Suprapubic skin (tissue), 4 donors: ENCODE results near the gene HUS1B. TPM values are rescaled to one million over a fixed set of nuclear protein-coding genes. Genes with fewer than 3 reads are reported as not detected.
"Not testable (repeated sequence)": the region's sequence is repeated elsewhere in the genome, so short reads cannot be mapped to it uniquely, and the experiment has no call there.

Source experiments
- DNase-seq, 2 donors: peaks; one replicate each; pipeline ENCODE4 v3.0.0-alpha.2; 2019; ENCODE audit warnings: low spot score in 2 of 2
- H3K27ac ChIP-seq: fragments of 200-600 bp; sonication (generic); one replicate; pipeline ENCODE4 v1.5.1; 2019
- H3K27me3 ChIP-seq: fragments of 200-600 bp; sonication (generic); one replicate; pipeline ENCODE4 v1.5.1; 2019
- H3K36me3 ChIP-seq: fragments of 200-600 bp; sonication (generic); one replicate; pipeline ENCODE4 v1.5.1; 2019
- H3K4me1 ChIP-seq: fragments of 200-600 bp; sonication (generic); one replicate; pipeline ENCODE4 v1.5.1; 2019
- H3K4me3 ChIP-seq: fragments of 200-600 bp; sonication (generic); one replicate; pipeline ENCODE4 v1.5.1; 2019; ENCODE audit warnings: mild to moderate bottlenecking
- H3K9me3 ChIP-seq: fragments of 200-600 bp; sonication (generic); one replicate; pipeline ENCODE4 v1.5.1; 2019
- EP300 ChIP-seq: sonication (generic); formaldehyde crosslinking; IDR thresholded peaks from one replicate; pipeline ENCODE4 v1.6.1; 2017; ENCODE audit warnings: antibody characterized with exemption
- POLR2A ChIP-seq, 2 donors: fragments of 450-650 bp; IDR thresholded peaks; one replicate each; pipeline ENCODE4 v1.6.1; 2017; ENCODE audit warnings: antibody characterized with exemption in 2 of 2, mild to moderate bottlenecking in 2 of 2, moderate library complexity in 2 of 2
- POLR2AphosphoS5 ChIP-seq, 3 donors: sonication (generic); formaldehyde crosslinking; IDR thresholded peaks; one replicate each; pipeline ENCODE4 v1.6.1; 2017; ENCODE audit warnings: antibody characterized with exemption in 3 of 3
- WGBS: methylation state at CpG from one replicate; pipeline ENCODE4 v1.1.5; 2018; 5-methylcytosine and 5-hydroxymethylcytosine counted together
- total RNA-seq, 4 donors: library from RNA; depleted of rRNA; stranded (reverse); fragments of >200 nt; gene quantifications; one replicate each; pipeline ENCODE4 v1.1.0, GENCODE V29; 2016
- TF ChIP-seq, protein P1 (sequence below), 2 donors: fragments of 200-600 bp in 1 of 2; fragments of 450-650 bp in 1 of 2; sonication (generic) in 1 of 2; IDR thresholded peaks; one replicate each; pipeline ENCODE4 v1.5.1; 2016 to 2019; ENCODE audit warnings: antibody characterized with exemption in 2 of 2, mild to moderate bottlenecking in 1 of 2, moderate library complexity in 1 of 2

Gene HUS1B
- total RNA-seq, 4 donors from 2014 or later, result 0.68 to 8.8 (median 3.1) TPM

- H3K4me1 ChIP-seq, result no peaks in the 10 kb centered on the region
- H3K36me3 ChIP-seq, result no peaks in the 10 kb centered on the region
- WGBS, result 71% methylated on average over 4 of the region's 4 CpGs
- H3K9me3 ChIP-seq, result no peaks in the 10 kb centered on the region
- no peak overlapping the region for H3K4me3 ChIP-seq
- DNase-seq, result no peak
- H3K27ac ChIP-seq, result no peak overlapping the region
- peaks cover 3% of the 10 kb centered on the region for H3K27me3 ChIP-seq
- TF ChIP-seq, protein P1, sequence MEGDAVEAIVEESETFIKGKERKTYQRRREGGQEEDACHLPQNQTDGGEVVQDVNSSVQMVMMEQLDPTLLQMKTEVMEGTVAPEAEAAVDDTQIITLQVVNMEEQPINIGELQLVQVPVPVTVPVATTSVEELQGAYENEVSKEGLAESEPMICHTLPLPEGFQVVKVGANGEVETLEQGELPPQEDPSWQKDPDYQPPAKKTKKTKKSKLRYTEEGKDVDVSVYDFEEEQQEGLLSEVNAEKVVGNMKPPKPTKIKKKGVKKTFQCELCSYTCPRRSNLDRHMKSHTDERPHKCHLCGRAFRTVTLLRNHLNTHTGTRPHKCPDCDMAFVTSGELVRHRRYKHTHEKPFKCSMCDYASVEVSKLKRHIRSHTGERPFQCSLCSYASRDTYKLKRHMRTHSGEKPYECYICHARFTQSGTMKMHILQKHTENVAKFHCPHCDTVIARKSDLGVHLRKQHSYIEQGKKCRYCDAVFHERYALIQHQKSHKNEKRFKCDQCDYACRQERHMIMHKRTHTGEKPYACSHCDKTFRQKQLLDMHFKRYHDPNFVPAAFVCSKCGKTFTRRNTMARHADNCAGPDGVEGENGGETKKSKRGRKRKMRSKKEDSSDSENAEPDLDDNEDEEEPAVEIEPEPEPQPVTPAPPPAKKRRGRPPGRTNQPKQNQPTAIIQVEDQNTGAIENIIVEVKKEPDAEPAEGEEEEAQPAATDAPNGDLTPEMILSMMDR (IDR thresholded peaks at IDR 0.05), result no peak
- TF ChIP-seq POLR2A (IDR thresholded peaks at IDR 0.05) (no peak), EP300 (no peak), POLR2AphosphoS5 (IDR thresholded peaks at IDR 0.05) (no peak)
Measured at GRCh38 chr6:701215-701614, 44.3 kb upstream of the HUS1B start.

- peaks cover 3% of the 10 kb centered on the region for H3K27me3 ChIP-seq
- TF ChIP-seq POLR2AphosphoS5 (IDR thresholded peaks at IDR 0.05) (no peak), EP300 (no peak), POLR2A (IDR thresholded peaks at IDR 0.05) (no peak)
- TF ChIP-seq, protein P1 (IDR thresholded peaks at IDR 0.05), result no peak
- no peaks in the 10 kb centered on the region for H3K4me1 ChIP-seq
- H3K9me3 ChIP-seq, result no peaks in the 10 kb centered on the region
- WGBS, result 89% methylated on average over 3 of the region's 3 CpGs
- H3K36me3 ChIP-seq, result no peaks in the 10 kb centered on the region
- no peak for DNase-seq
- no peak overlapping the region for H3K27ac ChIP-seq
- no peak overlapping the region for H3K4me3 ChIP-seq
Measured at GRCh38 chr6:700490-700889, 43.6 kb upstream of the HUS1B start.

GRCh38 chr6:699319-699718, 42.4 kb upstream of the HUS1B start:
- 68% methylated on average over 6 of the region's 6 CpGs for WGBS
- DNase-seq, result no peak
- TF ChIP-seq EP300 (no peak), POLR2A (IDR thresholded peaks at IDR 0.05) (no peak), POLR2AphosphoS5 (IDR thresholded peaks at IDR 0.05) (no peak)
- TF ChIP-seq, protein P1 (IDR thresholded peaks at IDR 0.05), result no peak

GRCh38 chr6:694431-695126, 37.7 kb upstream of the HUS1B start:
- peaks cover 22% of the 10 kb centered on the region for H3K4me1 ChIP-seq
- 95% methylated on average over 23 of the region's 40 CpGs for WGBS
- H3K4me3 ChIP-seq, H3K27me3 ChIP-seq, H3K27ac ChIP-seq, H3K36me3 ChIP-seq, H3K9me3 ChIP-seq, DNase-seq: not testable (repeated sequence)

More at GRCh38 chr6:699319-699718, 42.4 kb upstream of the HUS1B start:
- H3K27ac ChIP-seq, result no peak overlapping the region
- no peaks in the 10 kb centered on the region for H3K4me1 ChIP-seq
- no peak overlapping the region for H3K4me3 ChIP-seq
- no peaks in the 10 kb centered on the region for H3K9me3 ChIP-seq
- no peaks in the 10 kb centered on the region for H3K36me3 ChIP-seq
- peaks cover 3% of the 10 kb centered on the region for H3K27me3 ChIP-seq

DNA sequence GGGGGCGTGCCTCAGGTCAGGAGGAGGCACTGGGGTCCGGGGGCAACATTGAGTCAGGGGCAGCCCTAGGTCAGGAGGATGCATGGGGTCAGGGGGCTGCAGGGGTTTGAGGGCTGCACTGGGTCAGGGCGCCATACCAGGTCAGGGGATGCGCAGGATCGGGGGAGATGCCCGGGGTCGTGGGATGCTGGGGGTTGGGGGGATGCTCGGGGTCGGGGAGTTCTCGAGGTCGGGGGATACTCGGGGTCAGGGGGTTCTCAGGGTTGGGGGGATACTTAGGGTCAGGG, 36.8 kb upstream of the HUS1B start:
- Histone ChIP-seq H3K4me3 (peak overlapping the region; percentile 99), H3K36me3 (no peaks in the 10 kb centered on the region), H3K4me1 (peaks cover 22% of the 10 kb centered on the region), H3K27me3 (no peaks in the 10 kb centered on the region), H3K9me3 (no peaks in the 10 kb centered on the region), H3K27ac (no peak overlapping the region)
- WGBS, result 84% methylated on average over 12 of the region's 12 CpGs
- no peak for DNase-seq
- TF ChIP-seq, protein P1 (IDR thresholded peaks at IDR 0.05), result no peak
- no peak for TF ChIP-seq POLR2A (IDR thresholded peaks at IDR 0.05)
